OCI-LY1 (cell line): ENCODE results near the gene EML6.

Experiments used
- CTCF ChIP-seq: fragments of 200-600 bp; sonication (generic), shearing (Covaris generic); IDR thresholded peaks from 2 replicates; pipeline ENCODE4 v1.5.1; 2017; ENCODE audit warnings: mild to moderate bottlenecking, antibody characterized with exemption, low read length, moderate library complexity, mixed read lengths
- EZH2 ChIP-seq: fragments of 200-600 bp; sonication (generic), shearing (Covaris generic); IDR thresholded peaks from 2 replicates; pipeline ENCODE4 v1.8.0; 2017; ENCODE audit warnings: borderline replicate concordance, mixed run types, mild to moderate bottlenecking, antibody characterized with exemption, low read length, moderate library complexity, mixed read lengths

DNA sequence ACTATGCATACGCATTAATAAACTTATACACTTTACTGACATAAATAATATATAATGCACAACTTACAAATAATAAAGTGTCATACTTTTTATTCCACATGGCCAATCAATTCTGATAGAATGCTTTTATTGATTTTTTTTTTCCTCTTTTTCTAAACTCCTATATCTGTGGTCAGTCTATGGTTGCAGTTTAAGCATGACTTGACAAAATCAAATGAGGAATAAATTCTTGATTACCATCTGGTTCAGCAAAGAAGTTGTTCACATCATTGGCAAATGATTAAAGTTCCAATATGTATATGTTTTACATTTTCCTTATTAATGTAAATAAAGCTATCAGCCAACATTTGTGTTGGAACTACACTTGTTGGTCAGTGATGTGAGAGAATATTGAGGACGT is 83.5 kb downstream of the EML6 start:
- no peak for TF ChIP-seq CTCF
- no peak for TF ChIP-seq EZH2
